DMS 273 treated with DMSO at 0.1 percent for 48 hours (cell line): ENCODE measurements around the gene EPN2.

Experiments
- DNase-seq: peaks from one replicate; lab custom pipeline; 2025; lab: John Stamatoyannopoulos, UW

EPN2 gene

DNA sequence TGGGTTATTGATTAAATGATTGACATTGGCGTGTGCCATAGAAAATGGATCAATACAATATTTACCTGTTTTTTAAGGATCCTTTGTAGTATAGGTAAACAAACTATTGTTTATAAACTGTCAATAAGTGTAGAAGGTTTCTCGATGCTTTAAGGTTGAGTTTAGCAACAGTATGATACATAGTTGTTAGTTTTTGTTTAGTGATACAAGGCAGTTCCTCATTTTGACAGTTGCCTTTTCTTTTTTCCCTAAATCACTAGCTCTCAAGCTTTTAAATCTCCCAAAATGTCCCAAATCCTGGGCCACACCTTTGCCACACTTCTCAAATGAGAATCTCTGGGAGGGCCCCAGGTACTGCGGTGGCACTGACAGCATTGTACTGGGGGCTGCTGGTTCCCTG lies 57.3 kb downstream of the EPN2 start:
- DNase-seq: no peak

DNA sequence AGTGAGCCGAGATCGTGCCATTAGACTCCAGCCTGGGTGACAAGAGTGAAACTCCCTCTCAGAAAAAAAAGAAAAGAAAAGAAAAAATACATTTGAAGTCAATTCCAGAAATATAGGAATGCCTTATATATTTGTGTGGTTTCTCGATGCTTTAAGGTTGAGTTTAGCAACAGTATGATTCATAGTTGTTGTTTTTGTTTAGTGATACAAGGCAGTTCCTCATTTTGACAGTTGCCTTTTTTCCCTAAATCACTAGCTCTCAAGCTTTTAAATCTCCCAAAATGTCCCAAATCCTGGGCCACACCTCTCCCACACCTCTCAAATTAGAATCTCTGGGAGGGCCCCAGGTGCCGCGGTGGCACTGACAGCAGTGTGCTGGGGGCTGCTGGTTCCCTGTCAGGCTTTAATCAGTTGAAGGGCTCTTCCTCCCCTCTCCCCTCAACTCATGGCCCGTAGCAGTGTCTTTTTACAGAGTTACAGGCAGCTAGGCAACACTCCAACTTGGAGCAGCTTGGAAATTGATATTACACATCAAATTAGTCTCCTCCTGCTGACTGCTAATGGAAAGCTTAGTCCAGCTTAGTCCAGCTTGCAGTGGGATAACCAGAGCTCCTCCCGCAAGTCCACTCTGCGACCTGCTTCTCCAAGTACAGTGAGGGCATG lies 58.4 kb downstream of the EPN2 start:
- DNase-seq: no peak

- DNase-seq: no peak
These were observed 59.9 kb downstream of the EPN2 start for GRCh38 chr17:19296786-19297778.

DNA sequence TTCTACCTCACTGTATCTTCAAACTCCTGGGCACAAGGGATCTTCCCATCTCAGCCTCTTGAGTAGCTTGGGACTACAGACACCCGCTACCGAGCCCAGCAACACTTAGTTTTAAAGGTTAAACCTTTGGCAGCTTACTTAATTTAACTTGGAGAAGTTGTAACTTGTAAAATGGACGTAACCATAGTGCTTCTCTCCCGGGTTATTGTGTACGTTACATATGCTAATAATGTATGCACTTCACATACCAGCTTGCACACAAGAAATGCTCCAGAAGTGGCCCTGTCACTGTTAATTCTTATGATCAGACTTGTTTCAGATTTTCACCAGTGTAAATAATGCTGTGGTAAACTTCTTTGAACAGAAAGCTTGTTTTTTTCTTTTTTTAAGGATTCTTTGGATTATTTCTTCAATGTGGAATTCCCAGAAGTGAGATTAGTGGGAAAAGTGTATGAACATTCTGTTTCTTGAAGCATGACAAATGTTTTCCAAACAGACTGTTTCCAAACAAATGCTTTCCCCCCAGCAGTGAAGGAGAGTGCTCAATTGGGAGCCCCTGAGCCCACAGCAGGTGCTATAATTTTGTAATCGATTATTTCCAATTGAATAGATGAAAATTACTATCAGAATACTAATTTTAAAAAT lies 61.5 kb downstream of the EPN2 start:
- no peak for DNase-seq

DNA sequence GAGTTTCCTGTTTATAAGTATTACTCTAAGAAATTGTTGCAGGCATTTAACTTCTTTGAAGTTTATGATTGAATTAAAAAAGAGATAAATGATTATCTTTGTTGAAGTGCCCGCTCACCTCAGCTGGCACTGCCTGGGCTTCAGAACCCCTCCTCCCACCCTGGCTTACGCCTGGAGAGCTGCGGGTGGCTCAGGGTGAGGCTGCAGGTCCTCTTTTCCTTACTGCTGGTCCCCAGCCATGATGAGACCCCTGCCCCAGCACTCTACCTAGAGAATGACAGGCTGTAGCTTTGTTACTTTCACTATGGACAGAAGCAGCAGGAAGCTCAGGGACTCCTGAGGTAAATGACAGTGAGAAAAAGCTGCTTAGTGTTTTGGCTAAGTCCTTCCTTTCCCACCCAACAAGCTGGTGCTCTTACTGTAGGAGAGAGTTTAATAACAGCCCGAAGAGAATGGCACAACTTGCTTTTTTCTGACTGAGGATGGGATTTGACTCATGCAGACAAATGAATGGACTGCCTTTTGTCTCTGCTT lies 62.1 kb downstream of the EPN2 start:
- DNase-seq: no peak

GRCh38 chr17:19299866-19300265 lies 62.7 kb downstream of the EPN2 start:
- no peak for DNase-seq

GRCh38 chr17:19301274-19301951 lies 64.2 kb downstream of the EPN2 start:
- DNase-seq: no peak

DNA sequence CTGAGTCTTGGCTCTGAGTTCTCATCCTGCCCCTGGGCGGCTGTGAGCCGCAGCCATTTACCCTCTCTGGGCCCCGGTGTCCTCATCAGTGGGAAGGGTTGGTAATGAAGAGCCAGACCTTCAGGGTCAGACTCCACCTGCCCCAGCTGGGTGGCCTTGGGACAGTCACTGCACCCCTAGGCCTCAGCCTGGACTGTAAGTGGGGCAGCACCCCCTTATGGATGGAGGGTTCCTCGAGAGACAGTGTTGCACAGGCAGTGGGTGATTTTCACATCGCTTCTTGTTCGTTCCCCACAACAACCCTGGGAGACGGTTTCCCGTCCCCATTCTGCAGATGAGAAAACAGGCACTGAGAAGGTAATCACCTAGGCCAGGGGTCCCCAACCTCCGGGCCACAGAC lies 64.8 kb downstream of the EPN2 start:
- DNase-seq: no peak

- DNase-seq: no peak
These were observed 65.7 kb downstream of the EPN2 start for GRCh38 chr17:19302791-19303331.

- no peak for DNase-seq
These were observed 66.2 kb downstream of the EPN2 start for GRCh38 chr17:19303367-19303776.

GRCh38 chr17:19304209-19304608 lies 67.0 kb downstream of the EPN2 start:
- no peak for DNase-seq

GRCh38 chr17:19304751-19305150 lies 67.6 kb downstream of the EPN2 start:
- DNase-seq: no peak

DNA sequence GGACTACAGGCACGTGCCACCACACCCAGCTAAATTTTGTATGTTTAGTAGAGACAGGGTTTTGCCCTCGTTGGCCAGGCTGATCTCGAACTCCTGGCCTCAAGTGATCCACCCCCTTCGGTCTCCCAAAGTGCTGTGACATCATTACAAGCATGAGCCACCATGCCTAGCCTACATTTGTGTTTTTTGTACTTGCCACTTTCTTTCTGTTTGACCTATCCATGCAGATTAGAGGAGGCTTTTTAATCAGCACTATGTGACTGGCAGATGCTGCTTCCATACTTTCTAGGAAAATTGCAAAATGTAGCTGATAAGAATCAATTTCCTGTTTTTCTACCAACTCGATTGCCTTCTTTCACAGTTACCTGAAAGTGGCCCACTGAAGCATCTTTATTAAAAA lies 68.1 kb downstream of the EPN2 start:
- DNase-seq: no peak

DNA sequence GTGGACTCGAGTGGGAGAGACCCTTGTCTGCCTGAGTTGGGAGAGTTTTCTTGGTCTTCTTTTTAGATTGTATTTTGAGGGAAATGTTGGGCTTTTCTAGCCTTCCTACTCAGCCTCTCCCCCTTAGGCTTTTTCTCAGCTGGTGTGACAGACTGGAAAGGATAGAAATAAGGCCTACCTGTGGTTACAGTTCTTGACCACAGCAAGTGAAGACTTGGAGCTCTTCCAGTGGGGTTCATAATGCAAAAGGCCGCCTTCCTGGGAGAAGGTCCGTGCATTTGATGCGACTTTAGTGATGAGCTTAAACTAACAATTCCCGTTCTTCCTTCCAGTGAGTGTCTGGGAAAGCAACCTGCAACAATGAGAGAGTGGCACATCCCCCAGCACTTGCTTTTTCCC lies 68.6 kb downstream of the EPN2 start:
- no peak for DNase-seq

DNA sequence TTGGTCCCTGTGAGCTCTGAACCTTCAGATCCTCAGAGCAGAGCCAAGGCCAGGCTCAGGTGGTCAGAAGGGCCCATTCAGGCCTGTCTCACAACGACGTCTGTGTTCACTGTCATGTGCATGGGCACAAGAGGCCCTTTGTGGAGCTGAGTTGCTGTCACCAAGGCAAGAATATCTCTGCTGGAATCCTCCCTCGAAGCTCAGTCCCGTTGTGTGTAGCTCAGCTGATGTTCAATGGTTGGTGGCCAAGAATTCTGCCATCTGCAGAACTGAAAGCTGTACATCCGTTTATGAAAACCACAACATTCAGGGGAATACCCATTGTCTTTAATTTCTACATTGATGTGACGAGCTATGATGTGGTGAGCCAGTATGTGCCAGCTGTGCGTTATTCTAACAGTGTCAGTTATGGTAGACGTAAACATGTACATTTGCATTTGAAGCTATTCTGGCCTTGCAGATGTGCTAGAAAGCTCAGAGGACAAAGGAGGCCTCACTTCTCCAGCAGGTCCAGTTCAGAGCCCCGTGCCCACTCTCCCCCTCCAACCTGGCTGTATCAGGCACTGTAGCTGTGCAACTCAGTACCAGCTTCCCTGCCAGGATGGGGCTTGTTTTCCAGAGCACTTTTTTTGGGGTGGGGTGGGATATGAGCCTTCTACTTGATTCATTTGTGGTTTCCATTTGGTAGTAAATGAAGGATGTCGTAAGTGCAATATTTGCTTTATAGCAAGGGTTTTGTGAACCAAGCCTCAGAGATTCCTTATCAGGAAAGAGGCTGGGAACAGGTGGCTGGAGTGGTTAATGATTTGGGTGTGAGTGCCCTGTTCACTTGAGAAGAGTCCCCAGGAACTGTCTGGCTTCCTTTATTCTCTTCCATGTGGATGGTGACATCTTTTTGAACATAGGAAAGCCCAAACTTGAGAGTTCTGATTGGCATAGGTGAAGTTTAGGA lies 69.3 kb downstream of the EPN2 start:
- no peak for DNase-seq

DNA sequence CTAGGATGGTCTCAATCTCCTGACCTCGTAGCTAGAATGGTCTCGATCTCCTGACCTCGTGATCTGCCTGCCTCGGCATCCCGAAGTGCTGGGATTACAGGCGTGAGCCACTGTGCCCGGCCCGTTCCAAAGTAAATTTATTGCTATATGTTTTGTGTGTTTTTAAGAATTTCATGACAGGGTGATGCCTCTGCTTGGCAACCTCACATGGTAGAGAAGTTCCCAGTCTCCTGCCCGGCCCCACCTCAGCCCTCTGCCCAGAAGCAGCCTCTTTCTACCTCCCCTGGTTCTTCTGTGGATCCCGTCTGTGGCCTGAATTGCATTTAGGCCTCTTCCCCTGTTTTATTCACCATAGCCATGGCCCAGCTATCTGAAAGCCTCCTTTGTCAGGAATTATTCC lies 70.4 kb downstream of the EPN2 start:
- no peak for DNase-seq

GRCh38 chr17:19308398-19308797 lies 71.2 kb downstream of the EPN2 start:
- DNase-seq: no peak

- DNase-seq: no peak
These were observed 72.5 kb downstream of the EPN2 start for GRCh38 chr17:19309701-19310100.

DNA sequence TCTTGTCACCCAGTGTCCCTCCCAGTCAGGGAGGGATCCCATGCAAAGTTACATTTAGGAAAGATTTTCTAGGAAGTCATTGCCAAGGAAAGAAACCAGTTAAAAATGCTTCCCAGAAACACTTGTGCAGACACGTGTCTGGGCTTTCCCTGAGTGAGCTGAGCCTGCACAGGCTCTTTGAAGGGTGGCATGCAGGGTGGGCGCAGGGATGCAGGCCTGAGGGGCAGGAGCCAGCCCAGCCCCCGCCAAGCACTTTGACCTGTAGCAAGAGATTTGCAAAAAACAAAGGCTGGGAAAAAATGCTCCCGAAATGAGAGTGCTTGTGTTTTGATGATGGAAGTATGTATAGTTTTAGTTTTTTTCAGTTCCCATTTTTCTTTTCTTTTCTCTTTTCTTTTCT lies 73.0 kb downstream of the EPN2 start:
- DNase-seq: no peak

DNA sequence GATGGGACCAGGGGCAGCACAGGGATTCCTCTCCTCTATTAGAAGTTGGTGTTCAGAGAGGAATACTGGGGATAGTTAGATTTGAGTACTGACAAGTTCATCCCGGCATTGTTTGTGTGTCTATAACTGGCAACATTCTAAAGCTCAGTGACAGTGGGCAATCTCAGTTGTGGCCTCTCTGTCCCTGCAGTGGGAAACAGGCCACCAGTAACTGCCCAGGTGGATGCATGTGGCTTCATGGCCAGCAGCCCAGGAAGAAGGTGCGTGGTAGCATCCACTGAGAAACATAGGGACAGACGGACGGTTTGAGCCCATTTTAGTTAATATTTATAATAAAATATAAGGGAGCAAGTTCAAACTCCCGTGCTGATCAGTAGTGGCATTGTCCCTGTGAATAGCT lies 73.8 kb downstream of the EPN2 start:
- no peak for DNase-seq
